Measurements from ENCODE around the gene CARD9.
"Not testable (repeated sequence)": the region's sequence is repeated elsewhere in the genome, so short reads cannot be mapped to it uniquely, and the experiment has no call there.

DNA sequence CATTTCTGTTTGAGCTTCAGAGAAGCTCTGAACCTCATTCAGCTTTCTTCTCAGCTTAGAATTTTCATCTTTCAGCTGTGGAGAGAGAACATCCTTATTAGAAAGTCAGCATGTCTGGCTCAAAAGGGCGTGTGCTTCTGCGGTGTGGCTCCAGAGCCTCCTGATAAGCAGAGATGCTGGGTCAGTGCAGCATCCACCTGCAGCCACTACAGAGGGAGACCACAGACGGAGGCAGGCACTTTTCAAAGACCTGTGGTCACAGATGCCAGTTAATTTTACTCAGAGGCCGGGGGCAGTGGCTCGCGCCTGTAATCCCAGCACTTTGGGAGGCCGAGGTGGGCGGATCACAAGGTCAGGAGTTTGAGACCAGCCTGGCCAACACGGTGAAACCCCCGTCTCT lies 32.4 kb upstream of the CARD9 start:
- TF ChIP-seq, protein P1, sequence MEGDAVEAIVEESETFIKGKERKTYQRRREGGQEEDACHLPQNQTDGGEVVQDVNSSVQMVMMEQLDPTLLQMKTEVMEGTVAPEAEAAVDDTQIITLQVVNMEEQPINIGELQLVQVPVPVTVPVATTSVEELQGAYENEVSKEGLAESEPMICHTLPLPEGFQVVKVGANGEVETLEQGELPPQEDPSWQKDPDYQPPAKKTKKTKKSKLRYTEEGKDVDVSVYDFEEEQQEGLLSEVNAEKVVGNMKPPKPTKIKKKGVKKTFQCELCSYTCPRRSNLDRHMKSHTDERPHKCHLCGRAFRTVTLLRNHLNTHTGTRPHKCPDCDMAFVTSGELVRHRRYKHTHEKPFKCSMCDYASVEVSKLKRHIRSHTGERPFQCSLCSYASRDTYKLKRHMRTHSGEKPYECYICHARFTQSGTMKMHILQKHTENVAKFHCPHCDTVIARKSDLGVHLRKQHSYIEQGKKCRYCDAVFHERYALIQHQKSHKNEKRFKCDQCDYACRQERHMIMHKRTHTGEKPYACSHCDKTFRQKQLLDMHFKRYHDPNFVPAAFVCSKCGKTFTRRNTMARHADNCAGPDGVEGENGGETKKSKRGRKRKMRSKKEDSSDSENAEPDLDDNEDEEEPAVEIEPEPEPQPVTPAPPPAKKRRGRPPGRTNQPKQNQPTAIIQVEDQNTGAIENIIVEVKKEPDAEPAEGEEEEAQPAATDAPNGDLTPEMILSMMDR (IDR thresholded peaks at IDR 0.05) = not testable (repeated sequence)
- not testable (repeated sequence) for TF ChIP-seq POLR2AphosphoS5 (IDR thresholded peaks at IDR 0.05; ENCODE audit: low read depth, low read length)
